GM18520 (cell line): ENCODE measurements around the gene XRCC4.

Experiments
- ATAC-seq: cut with Tn5 transposase; IDR thresholded peaks from one replicate; pipeline ENCODE4 v1.9.1; 2021; ENCODE audit not compliant: unreplicated experiment

Gene XRCC4

GRCh38 chr5:83069096-83069799 lies 8.1 kb upstream of the XRCC4 start:
- ATAC-seq, result no peak

- no peak for ATAC-seq
Measured at GRCh38 chr5:83071286-83072051, 5.9 kb upstream of the XRCC4 start.

DNA sequence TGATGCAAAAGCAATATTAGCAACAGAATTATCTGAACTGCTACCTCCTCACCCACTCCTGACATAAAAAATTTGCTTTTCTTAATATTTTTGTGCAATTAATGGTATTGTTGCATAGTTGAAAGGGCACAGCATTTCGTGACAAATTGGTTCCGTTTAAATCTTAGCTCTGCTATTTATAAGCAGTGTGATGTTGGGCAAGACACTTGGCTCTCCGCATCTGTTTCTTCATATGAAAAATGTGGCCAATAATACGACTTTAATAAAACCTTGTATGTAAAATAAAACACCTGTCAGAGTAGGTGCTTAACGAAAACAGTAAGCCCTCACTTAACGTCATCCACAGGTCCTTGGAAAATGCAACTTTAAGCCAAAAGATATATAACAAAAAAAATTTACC lies 4.4 kb upstream of the XRCC4 start:
- ATAC-seq, result no peak

GRCh38 chr5:83077662-83078261 lies 415 bp downstream of the XRCC4 start:
- ATAC-seq, result no peak

- ATAC-seq, result no peak
Measured at GRCh38 chr5:83082750-83083149, 5.4 kb downstream of the XRCC4 start.

DNA sequence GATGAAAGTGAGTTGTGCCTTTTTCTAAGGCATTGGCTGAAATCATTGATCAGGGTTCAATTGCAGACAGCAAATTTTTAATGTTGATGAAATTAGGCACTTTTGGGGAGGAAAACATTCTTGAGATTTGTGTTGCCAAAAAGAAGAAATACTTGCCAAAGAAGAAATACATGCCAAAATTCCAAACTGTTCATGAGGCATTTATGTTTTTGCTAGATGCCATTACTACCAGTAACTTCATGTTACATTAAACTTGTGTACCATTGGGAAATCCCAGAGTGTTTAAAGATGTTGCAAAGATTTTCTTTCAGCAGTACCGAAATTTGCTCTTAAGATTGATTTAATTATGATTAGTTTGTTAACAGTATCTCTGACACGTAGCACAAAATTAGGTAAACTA lies 7.0 kb downstream of the XRCC4 start:
- no peak for ATAC-seq

GRCh38 chr5:83085106-83085505 lies 7.8 kb downstream of the XRCC4 start:
- no peak for ATAC-seq

- no peak for ATAC-seq
Measured at GRCh38 chr5:83090169-83090568, 12.8 kb downstream of the XRCC4 start.

- ATAC-seq, result no peak
Measured at GRCh38 chr5:83092619-83093018, 15.3 kb downstream of the XRCC4 start.

- ATAC-seq, result no peak
Measured at GRCh38 chr5:83093692-83094091, 16.3 kb downstream of the XRCC4 start.

DNA sequence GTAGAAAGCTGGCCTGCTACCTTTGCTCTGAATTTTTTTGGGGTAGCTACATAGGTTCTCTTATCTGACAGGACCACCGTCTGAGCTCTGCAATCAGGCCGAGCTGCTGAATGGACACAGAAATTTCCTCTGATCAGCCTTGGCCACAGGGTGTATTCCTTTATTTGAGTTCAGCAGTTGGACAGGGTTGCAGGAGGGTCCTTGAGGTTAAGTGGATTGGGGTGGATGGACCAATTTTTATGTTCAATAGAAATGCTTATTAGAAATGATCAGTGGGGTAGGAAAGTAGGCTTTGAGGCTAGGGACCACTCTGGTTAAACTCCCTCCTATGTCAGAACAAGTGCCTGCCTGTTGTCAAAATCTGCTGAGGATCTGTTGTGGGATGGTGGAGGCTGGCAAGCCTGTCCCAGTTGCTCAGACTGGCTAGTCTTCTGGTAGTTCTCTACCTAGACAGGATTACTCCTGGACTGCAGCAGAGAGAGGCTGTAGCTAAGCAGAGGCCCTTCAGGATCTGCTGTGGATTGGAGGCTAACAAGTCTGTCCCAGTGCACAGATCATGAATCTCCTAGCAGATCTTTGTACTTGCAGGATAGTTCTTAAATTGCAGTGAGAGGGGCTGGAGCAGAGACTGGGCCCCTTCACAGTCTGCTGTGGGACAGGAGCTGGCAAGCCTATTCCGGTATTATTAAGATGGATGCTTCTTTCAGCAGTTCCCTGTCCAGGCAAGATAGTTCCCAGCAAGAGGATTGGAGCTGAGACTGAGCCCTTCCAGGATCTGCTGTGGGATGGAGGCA lies 18.0 kb downstream of the XRCC4 start:
- ATAC-seq, result no peak

DNA sequence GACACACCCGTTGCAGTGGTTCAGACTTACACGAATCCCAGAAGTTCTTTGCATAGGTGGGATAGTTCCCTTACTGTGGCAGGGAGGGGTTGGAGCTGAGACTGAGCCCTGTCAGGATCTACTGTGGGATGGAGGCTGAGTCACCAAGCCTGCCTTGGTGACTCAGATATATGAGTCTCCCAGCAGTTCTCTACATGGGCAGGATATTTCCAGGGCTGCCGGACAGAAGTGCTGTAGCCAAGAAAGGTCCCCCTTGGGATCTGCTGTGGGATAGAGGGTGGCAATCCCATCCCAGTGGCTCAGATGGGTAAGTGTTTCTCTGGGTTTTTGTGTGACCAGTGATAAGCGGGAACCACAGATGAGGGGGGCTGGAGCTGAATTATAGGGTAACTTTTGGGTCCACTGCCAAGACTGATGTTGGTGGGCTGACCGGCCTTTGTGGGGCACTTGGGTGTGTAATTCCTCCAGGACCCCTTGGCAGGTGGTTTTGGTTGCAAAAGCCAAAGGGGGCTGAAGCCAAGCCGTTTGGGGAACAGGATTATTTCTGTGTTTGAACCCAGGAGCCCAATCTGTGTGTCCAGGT lies 18.7 kb downstream of the XRCC4 start:
- no peak for ATAC-seq

- no peak for ATAC-seq
Measured at GRCh38 chr5:83096660-83097339, 19.5 kb downstream of the XRCC4 start.

- ATAC-seq, result no peak
Measured at GRCh38 chr5:83097689-83098231, 20.4 kb downstream of the XRCC4 start.

- no peak for ATAC-seq
Measured at GRCh38 chr5:83099001-83099400, 21.7 kb downstream of the XRCC4 start.

GRCh38 chr5:83099445-83099844 lies 22.1 kb downstream of the XRCC4 start:
- ATAC-seq, result no peak

DNA sequence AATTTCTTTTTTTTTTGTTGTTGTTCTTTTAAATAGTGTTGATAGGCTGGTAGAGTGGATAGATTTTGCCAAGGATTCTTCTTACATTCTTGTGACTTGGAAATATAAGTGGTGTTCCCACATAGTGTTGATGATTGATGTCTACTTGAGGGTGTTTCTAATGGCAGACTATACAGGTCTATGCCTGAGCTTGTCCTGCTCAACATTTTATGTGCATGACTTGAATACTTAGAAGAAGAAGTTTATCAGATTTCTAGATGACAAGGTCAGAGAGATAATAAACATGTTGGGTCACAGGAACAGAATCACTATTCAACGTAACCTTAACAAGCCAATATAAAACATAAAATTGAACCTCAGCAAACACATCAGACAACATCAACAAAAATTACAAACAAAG lies 24.2 kb downstream of the XRCC4 start:
- ATAC-seq, result no peak

GRCh38 chr5:83102364-83102980 lies 25.1 kb downstream of the XRCC4 start:
- ATAC-seq, result no peak

- ATAC-seq, result no peak
Measured at GRCh38 chr5:83104021-83104420, 26.7 kb downstream of the XRCC4 start.
